Hepatocyte (in vitro differentiated cells): ENCODE results near the gene MEF2A. TPM values are rescaled to one million over a fixed set of nuclear protein-coding genes. Genes with fewer than 3 reads are reported as not detected.

Experiments used
- DNase-seq: peaks from one replicate; pipeline ENCODE4 v3.0.0-alpha.2; 2016; ENCODE audit warnings: low spot score
- H2AFZ ChIP-seq: fragments of 200-600 bp; sonication (generic); 2 replicates; pipeline ENCODE4 v1.6.0; 2016; ENCODE audit warnings: antibody characterized with exemption, mild to moderate bottlenecking
- H3K27ac ChIP-seq: fragments of 200-600 bp; sonication (generic); 2 replicates; pipeline ENCODE4 v1.5.1; 2016; ENCODE audit warnings: mild to moderate bottlenecking
- H3K27me3 ChIP-seq: fragments of 200-600 bp; sonication (generic); 2 replicates; pipeline ENCODE4 v1.6.1; 2016
- H3K36me3 ChIP-seq: fragments of 200-600 bp; sonication (generic); replicated peaks from 2 replicates; pipeline ENCODE4 v1.5.1; 2016; ENCODE audit warnings: low read depth; ENCODE audit not compliant: insufficient read depth
- H3K4me1 ChIP-seq: fragments of 200-600 bp; sonication (generic); 2 replicates; pipeline ENCODE4 v1.5.1; 2016; ENCODE audit warnings: mild to moderate bottlenecking, moderate library complexity; ENCODE audit not compliant: insufficient read depth
- H3K4me2 ChIP-seq: fragments of 200-600 bp; sonication (generic); 2 replicates; pipeline ENCODE4 v1.6.0; 2016
- H3K4me3 ChIP-seq: fragments of 200-600 bp; sonication (generic); 2 replicates; pipeline ENCODE4 v1.5.1; 2016; ENCODE audit warnings: mild to moderate bottlenecking
- H3K79me2 ChIP-seq: fragments of 200-600 bp; sonication (generic); 2 replicates; pipeline ENCODE4 v1.6.0; 2017; ENCODE audit warnings: mild to moderate bottlenecking
- H3K9me2 ChIP-seq: fragments of 200-600 bp; sonication (generic); replicated peaks from 2 replicates; pipeline ENCODE4 v1.6.0; 2017; ENCODE audit warnings: mild to moderate bottlenecking; ENCODE audit not compliant: insufficient read depth
- H3K9me3 ChIP-seq: fragments of 200-600 bp; sonication (generic); 2 replicates; pipeline ENCODE4 v1.5.1; 2016; ENCODE audit warnings: low read depth, mild to moderate bottlenecking
- H4K20me1 ChIP-seq: fragments of 200-600 bp; sonication (generic); 2 replicates; pipeline ENCODE4 v1.6.0; 2016; ENCODE audit warnings: mild to moderate bottlenecking; ENCODE audit not compliant: insufficient read depth, poor library complexity, severe bottlenecking
- EZH2 ChIP-seq: fragments of 200-600 bp; sonication (generic); IDR thresholded peaks from 2 replicates; pipeline ENCODE4 v1.6.1; 2016; ENCODE audit warnings: antibody characterized with exemption, mild to moderate bottlenecking, borderline replicate concordance
- EZH2phosphoT487 ChIP-seq: fragments of 200-600 bp; sonication (generic); IDR thresholded peaks from one replicate; pipeline ENCODE4 v1.6.1; 2018; ENCODE audit warnings: antibody characterized with exemption, mild to moderate bottlenecking, low read depth, moderate library complexity; ENCODE audit not compliant: unreplicated experiment, severe bottlenecking
- WGBS: methylation state at CpG from one replicate; pipeline ENCODE4 v1.1.6; 2016; ENCODE audit warnings: low lambda C conversion rate; ENCODE audit errors: missing lambda C conversion rate; 5-methylcytosine and 5-hydroxymethylcytosine counted together
- polyA plus RNA-seq: library from polyadenylated mRNA; unstranded; fragments of >200 nt; fragmentation: Nextera tagmentation; extraction: Ambion mirVana; gene quantifications from 2 replicates; pipeline ENCODE4 v1.2.1, GENCODE V29; 2016
- total RNA-seq: library from RNA; depleted of rRNA; stranded (reverse); fragments of >200 nt; gene quantifications from 2 replicates; pipeline ENCODE4 v1.2.3, GENCODE V29; 2014
- TF ChIP-seq, protein P1 (sequence below): fragments of 200-600 bp; sonication (generic); IDR thresholded peaks from 2 replicates; pipeline ENCODE4 v1.5.1; 2016; ENCODE audit warnings: antibody characterized with exemption, mild to moderate bottlenecking; ENCODE audit not compliant: poor library complexity

The MEF2A gene
- total and polyA plus RNA-seq, 2 experiments from 2014 or later: 20.4 to 56.7 TPM

DNA sequence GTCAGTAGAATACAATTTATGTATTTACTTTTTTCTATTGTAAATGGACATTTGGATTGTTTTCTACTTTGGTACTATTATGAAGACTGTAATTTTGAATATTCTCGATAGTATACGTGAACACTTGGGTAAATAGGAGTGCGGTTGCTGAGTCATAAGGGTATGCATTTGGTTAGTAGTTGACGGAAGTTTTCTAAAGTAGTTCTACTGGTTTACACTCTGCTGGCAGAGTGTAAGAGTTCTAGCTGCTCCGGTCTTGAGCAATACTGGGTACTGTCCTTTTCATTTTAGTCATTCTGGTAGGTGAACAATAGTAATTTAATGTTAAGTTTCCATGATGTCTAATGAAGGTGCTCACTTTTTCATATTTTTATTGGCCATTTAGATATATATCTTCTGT, 70.0 kb downstream of the MEF2A start:
- H3K27me3 ChIP-seq: no peaks in the 10 kb centered on the region
- no peaks in the 10 kb centered on the region for H4K20me1 ChIP-seq
- TF ChIP-seq, protein P1, sequence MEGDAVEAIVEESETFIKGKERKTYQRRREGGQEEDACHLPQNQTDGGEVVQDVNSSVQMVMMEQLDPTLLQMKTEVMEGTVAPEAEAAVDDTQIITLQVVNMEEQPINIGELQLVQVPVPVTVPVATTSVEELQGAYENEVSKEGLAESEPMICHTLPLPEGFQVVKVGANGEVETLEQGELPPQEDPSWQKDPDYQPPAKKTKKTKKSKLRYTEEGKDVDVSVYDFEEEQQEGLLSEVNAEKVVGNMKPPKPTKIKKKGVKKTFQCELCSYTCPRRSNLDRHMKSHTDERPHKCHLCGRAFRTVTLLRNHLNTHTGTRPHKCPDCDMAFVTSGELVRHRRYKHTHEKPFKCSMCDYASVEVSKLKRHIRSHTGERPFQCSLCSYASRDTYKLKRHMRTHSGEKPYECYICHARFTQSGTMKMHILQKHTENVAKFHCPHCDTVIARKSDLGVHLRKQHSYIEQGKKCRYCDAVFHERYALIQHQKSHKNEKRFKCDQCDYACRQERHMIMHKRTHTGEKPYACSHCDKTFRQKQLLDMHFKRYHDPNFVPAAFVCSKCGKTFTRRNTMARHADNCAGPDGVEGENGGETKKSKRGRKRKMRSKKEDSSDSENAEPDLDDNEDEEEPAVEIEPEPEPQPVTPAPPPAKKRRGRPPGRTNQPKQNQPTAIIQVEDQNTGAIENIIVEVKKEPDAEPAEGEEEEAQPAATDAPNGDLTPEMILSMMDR: no peak
- no peak for TF ChIP-seq EZH2
- TF ChIP-seq EZH2phosphoT487: no peak
- no peaks in the 10 kb centered on the region for H3K9me2 ChIP-seq
- no peaks in the 10 kb centered on the region for H3K36me3 ChIP-seq
- H3K4me2 ChIP-seq: no peak overlapping the region
- H3K4me3 ChIP-seq: no peak overlapping the region
- H2AFZ ChIP-seq: no peak overlapping the region
- WGBS: 96% methylated on average over 5 of the region's 5 CpGs
- no peaks in the 10 kb centered on the region for H3K9me3 ChIP-seq
- H3K27ac ChIP-seq: no peak overlapping the region
- H3K4me1 ChIP-seq: no peaks in the 10 kb centered on the region
- no peak for DNase-seq
- H3K79me2 ChIP-seq: peaks cover 57% of the 10 kb centered on the region

DNA sequence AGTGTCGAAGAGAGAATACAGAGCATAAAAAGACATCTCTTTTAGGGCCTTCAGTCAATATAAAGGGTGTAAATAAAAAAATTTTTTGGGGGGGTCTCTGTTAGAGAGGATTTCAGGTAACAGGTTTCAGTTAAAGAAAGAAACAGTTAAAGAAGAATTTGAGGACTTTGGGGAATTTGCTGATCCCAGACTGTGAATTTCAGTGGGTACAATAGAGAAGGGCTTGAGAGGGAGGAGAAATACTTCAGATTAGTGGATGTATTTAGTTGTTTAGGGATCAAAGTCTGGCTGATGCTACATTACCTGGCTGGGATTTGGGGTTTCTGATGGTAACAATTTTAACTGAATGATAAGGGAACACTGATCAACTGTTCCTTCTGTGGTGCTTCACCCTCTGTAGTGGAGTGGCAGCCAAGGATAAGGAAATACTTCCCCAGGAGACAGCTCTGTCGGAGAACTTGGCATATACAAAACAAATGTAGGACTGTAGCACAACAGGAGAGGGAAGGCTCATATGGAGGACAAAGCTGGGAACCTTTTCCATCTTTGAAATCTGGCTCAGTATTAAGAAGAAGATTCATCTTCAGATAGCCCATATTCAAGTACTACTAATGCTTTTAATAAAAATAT, 79.2 kb downstream of the MEF2A start:
- DNase-seq: no peak
- H3K79me2 ChIP-seq: peaks cover 13% of the 10 kb centered on the region
- H4K20me1 ChIP-seq: no peaks in the 10 kb centered on the region
- no peak overlapping the region for H2AFZ ChIP-seq
- no peak overlapping the region for H3K4me2 ChIP-seq
- no peaks in the 10 kb centered on the region for H3K9me2 ChIP-seq
- no peak overlapping the region for H3K27ac ChIP-seq
- 92% methylated on average over 2 of the region's 2 CpGs for whole genome bisulfite sequencing
- H3K4me1 ChIP-seq: no peaks in the 10 kb centered on the region
- no peaks in the 10 kb centered on the region for H3K27me3 ChIP-seq
- peaks cover 3% of the 10 kb centered on the region for H3K9me3 ChIP-seq
- H3K36me3 ChIP-seq: no peaks in the 10 kb centered on the region
- TF ChIP-seq EZH2: no peak
- no peak for TF ChIP-seq EZH2phosphoT487
- no peak overlapping the region for H3K4me3 ChIP-seq

DNA sequence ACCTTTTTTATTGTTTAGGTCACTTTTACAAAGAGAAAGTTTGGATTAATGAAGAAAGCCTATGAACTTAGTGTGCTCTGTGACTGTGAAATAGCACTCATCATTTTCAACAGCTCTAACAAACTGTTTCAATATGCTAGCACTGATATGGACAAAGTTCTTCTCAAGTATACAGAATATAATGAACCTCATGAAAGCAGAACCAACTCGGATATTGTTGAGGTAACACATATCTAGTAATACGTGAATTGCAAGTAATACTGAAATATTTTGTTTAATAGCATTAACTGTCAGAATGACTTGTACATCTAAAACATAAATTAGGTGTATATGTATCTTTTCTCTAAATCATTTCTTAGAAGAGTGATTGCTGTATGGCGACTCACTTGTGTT, 79.8 kb downstream of the MEF2A start:
- Histone ChIP-seq H3K36me3 (no peaks in the 10 kb centered on the region), H3K4me3 (no peak overlapping the region), H2AFZ (no peak overlapping the region), H3K9me2 (no peaks in the 10 kb centered on the region), H3K4me1 (no peaks in the 10 kb centered on the region), H3K4me2 (no peak overlapping the region), H3K27me3 (no peaks in the 10 kb centered on the region), H3K79me2 (peaks cover 9% of the 10 kb centered on the region), H3K9me3 (peaks cover 3% of the 10 kb centered on the region), H4K20me1 (no peaks in the 10 kb centered on the region), H3K27ac (no peak overlapping the region)
- WGBS: 97% methylated on average over 3 of the region's 3 CpGs
- no peak for DNase-seq
- TF ChIP-seq, protein P1: no peak
- TF ChIP-seq EZH2 (no peak), EZH2phosphoT487 (no peak)

DNA sequence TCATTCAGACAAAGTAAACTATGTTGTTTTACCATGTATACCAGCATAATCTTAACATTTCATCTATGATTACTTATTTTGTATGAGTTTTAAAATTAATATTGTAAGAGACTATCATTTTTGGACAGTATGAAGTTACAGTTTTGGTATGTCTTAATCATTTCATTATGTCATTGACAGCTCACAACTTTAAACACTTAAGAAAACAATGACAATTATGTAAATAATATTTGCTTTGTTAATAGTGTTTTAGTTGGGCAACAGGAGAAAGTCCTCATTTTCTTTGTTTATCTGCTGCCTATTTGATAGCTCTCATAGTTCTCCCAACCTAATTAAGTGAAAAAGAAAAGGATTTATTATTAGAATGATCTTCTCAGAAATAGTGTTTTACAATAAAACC, 80.2 kb downstream of the MEF2A start:
- H4K20me1 ChIP-seq: no peaks in the 10 kb centered on the region
- H3K27me3 ChIP-seq: no peaks in the 10 kb centered on the region
- H2AFZ ChIP-seq: no peak overlapping the region
- H3K27ac ChIP-seq: no peak overlapping the region
- H3K4me3 ChIP-seq: no peak overlapping the region
- TF ChIP-seq EZH2phosphoT487: no peak
- TF ChIP-seq, protein P1: no peak
- TF ChIP-seq EZH2: no peak
- no peak for DNase-seq
- no peaks in the 10 kb centered on the region for H3K9me2 ChIP-seq
- H3K36me3 ChIP-seq: no peaks in the 10 kb centered on the region
- peaks cover 9% of the 10 kb centered on the region for H3K79me2 ChIP-seq
- H3K4me2 ChIP-seq: no peak overlapping the region
- H3K4me1 ChIP-seq: no peaks in the 10 kb centered on the region
- H3K9me3 ChIP-seq: peaks cover 3% of the 10 kb centered on the region
